ENCODE measurements around the gene RBM42. TPM values are rescaled to one million over a fixed set of nuclear protein-coding genes. Genes with fewer than 3 reads are reported as not detected.

Gene RBM42
- total RNA-seq, 1 experiment from 2014 or later = 218 TPM

Other genes with a start within 250 kb of the RBM42 start
- 0.08 and 0.33 TPM in 2 replicates for gene FFAR2, start 180.8 kb upstream of the RBM42 start, total RNA-seq (2014; rRNA removed; shearing (Covaris generic))
- not detected in 2 replicates for gene KRTDAP, start 138.6 kb upstream of the RBM42 start, total RNA-seq (2014; rRNA removed; shearing (Covaris generic))
- 7.0 and 8.6 TPM in 2 replicates for gene DMKN, start 115.4 kb upstream of the RBM42 start, total RNA-seq (2014; rRNA removed; shearing (Covaris generic))
- gene SBSN, start 100.7 kb upstream of the RBM42 start, total RNA-seq (2014; rRNA removed; shearing (Covaris generic)) = not detected in 2 replicates
- not detected in 2 replicates for gene GAPDHS, start 95.6 kb upstream of the RBM42 start, total RNA-seq (2014; rRNA removed; shearing (Covaris generic))
- 184 and 206 TPM in 2 replicates for gene TMEM147, start 83.4 kb upstream of the RBM42 start, total RNA-seq (2014; rRNA removed; shearing (Covaris generic))
- 0.13 TPM in 1 of 2 replicates, not detected in the other for gene ATP4A, start 65.4 kb upstream of the RBM42 start, total RNA-seq (2014; rRNA removed; shearing (Covaris generic))
- gene PMIS2, start 42.9 kb upstream of the RBM42 start, total RNA-seq (2014; rRNA removed; shearing (Covaris generic)) = not detected in 2 replicates
- gene HAUS5, start 16.3 kb upstream of the RBM42 start, total RNA-seq (2014; rRNA removed; shearing (Covaris generic)) = 71.8 and 75.9 TPM in 2 replicates
- gene ETV2, start 12.7 kb downstream of the RBM42 start, total RNA-seq (2014; rRNA removed; shearing (Covaris generic)) = 2.0 and 3.5 TPM in 2 replicates
- 846 and 847 TPM in 2 replicates for gene COX6B1, start 19.3 kb downstream of the RBM42 start, total RNA-seq (2014; rRNA removed; shearing (Covaris generic))
- not detected in 2 replicates for gene UPK1A, start 37.5 kb downstream of the RBM42 start, total RNA-seq (2014; rRNA removed; shearing (Covaris generic))
- gene ZBTB32, start 75.5 kb downstream of the RBM42 start, total RNA-seq (2014; rRNA removed; shearing (Covaris generic)) = not detected in 2 replicates
- 29.3 and 30.9 TPM in 2 replicates for gene KMT2B, start 89.0 kb downstream of the RBM42 start, total RNA-seq (2014; rRNA removed; shearing (Covaris generic))
- 10.0 and 13.4 TPM in 2 replicates for gene IGFLR1, start 113.4 kb downstream of the RBM42 start, total RNA-seq (2014; rRNA removed; shearing (Covaris generic))
- gene U2AF1L4, start 116.4 kb downstream of the RBM42 start, total RNA-seq (2014; rRNA removed; shearing (Covaris generic)) = 20.0 and 20.9 TPM in 2 replicates
- gene PSENEN, start 116.6 kb downstream of the RBM42 start, total RNA-seq (2014; rRNA removed; shearing (Covaris generic)) = 76.2 and 77.0 TPM in 2 replicates
- gene LIN37, start 119.5 kb downstream of the RBM42 start, total RNA-seq (2014; rRNA removed; shearing (Covaris generic)) = 13.8 and 15.5 TPM in 2 replicates
- not detected in 2 replicates for gene HSPB6, start 128.0 kb downstream of the RBM42 start, total RNA-seq (2014; rRNA removed; shearing (Covaris generic))
- gene PROSER3, start 129.1 kb downstream of the RBM42 start, total RNA-seq (2014; rRNA removed; shearing (Covaris generic)) = 17.2 and 21.3 TPM in 2 replicates
- 4.0 and 57.4 TPM in 2 replicates for gene ARHGAP33, start 146.5 kb downstream of the RBM42 start, total RNA-seq (2014; rRNA removed; shearing (Covaris generic))
- not detected in 2 replicates for gene PRODH2, start 183.8 kb downstream of the RBM42 start, total RNA-seq (2014; rRNA removed; shearing (Covaris generic))
- not detected in 2 replicates for gene NPHS1, start 223.5 kb downstream of the RBM42 start, total RNA-seq (2014; rRNA removed; shearing (Covaris generic))
- not detected in 2 replicates for gene KIRREL2, start 227.9 kb downstream of the RBM42 start, total RNA-seq (2014; rRNA removed; shearing (Covaris generic))
- 7.0 and 12.6 TPM in 2 replicates for gene APLP1, start 239.5 kb downstream of the RBM42 start, total RNA-seq (2014; rRNA removed; shearing (Covaris generic))